HG02884 (cell line): Measurements from ENCODE around the gene PRKCZ.
A peak's percentile ranks its signal among the peaks of the same experiment; 100 is the strongest.

Experiments
- ATAC-seq: cut with Tn5 transposase; IDR thresholded peaks from one replicate; pipeline ENCODE4 v1.9.1; 2021; ENCODE audit warnings: mild to moderate bottlenecking, moderate library complexity; ENCODE audit not compliant: unreplicated experiment

Gene PRKCZ

DNA sequence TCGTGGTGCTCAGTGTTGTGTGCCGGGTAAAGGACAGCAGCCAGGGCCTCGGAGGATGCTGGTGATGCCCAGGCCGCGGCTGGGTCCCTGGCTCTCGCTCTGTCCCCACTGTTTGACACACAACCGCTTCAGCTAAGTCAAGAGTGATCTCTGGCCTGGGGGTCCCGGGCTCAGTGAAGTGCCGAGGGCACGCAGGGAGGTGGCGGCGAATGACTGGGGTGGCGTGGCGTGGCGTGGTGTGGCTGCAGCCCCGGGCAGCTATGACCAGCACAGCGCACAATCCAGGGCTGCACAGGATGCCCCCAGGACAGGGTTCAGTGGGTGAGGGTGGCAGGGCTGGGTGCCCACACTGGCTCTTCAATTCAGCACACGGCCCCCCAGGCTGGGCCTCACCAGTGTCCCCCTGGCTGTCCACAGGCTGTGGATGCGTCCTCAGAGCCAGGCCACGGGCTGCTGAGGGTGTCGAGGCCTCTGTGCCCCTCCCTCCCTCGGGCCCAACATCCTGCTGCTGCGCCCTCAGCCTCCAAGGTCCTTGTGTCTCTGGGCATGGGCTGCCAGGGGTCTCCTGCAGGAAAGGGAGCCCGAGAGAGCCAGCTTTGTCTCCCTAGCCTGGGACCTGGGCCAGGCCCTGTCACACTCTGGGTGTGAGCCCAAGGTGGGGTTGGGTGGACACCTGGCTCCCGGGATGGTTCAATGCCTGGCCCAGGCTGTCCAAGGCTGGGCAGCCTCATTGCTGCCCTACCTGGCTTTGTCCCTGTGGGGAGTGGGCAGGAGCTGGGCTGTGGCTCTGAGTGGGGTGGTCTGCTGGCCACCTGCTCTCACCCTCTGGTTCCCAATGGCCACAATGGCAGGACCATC, 165.9 kb downstream of the PRKCZ start:
- no peak for ATAC-seq

DNA sequence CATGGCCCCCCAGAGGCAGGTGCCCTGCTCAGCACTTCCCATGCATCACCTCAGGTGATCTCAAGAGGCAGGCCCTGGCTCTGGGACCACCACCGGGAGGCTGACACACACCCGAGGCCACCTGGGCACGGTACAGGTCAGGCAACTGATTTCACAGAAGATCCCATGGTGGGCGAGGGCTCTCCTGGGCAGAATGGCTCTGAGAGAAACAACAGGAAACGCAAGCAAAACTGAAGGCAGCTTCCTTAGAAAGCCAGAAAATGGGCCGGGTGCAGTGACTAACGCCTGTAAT, 166.5 kb downstream of the PRKCZ start:
- no peak for ATAC-seq

DNA sequence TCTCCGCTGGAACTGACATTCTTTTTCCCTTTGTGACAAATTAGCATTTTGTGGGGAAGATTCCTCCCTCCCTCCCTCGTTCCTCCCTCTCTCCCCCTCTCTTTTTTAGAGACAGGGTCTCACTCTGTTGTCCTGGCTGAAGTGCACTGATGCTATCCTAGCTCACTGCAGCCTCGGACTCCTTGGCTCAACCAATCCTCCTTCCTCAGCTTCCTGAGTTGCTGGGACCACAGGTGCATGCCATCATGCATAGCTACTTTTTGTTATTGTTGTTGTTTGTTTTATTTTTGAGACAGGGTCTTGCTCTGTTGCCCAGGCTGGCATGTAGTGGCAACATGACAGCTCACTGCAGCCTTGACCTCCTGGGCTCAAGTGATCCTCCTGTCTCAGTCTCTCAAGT, 171.1 kb downstream of the PRKCZ start:
- no peak for ATAC-seq

DNA sequence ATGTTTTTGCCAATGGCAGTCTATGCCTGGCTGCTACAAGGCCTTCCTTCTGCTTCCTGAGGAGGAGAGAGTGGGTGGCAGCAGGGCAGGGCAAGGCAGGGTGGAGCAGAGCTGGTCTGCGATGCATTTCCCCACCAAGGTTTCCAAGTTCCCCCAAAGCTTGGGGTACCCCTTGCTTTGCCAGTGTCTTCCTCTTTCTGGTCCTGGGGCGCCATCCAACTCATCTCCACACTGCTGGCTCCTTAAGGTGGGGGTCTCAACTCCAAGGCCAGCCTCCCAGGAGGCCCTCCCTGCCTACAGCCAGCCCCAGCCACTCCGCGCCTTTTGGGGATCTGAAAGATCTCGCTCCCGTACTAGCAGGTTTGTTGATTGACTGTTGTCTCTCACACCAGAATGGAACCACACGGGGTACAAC, 174.0 kb downstream of the PRKCZ start:
- ATAC-seq, result no peak

DNA sequence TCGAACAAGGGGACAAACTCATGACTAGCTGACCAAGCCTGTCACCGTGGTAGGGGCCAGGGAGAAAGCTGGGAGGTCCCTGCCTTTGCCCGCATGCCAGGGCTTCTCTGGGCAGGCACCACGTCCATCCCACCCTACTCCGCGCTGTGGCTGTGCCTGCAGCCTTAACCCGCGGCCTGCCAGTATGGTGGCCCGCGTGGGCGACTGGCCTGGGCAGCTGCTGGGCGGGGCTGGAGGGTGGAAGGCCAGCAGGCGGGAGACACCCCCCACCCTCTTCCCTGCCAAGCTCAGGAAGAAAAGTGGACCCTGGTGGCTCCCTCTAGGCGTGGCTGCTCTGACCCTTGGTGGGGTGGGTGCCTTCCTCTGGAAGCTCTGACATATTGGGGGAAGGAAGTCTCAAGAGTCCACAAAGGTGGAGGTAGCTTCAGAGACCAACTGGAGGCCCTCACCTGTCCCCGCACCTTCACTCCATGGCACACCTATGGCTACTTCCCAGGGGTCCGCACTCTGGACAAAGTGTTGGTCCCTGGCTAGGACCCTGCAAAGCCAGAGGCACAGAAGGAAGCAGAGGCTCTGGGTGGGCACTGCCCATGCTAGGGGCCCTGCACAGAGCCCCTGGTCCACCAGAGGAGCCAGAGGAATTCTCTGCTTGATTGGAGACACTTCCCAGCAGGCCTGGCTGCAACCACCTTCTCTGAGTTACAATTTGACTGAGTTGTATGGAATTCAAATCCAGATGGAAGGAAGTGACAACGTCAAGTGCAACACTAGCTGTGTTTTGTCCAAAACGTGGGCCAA, 174.6 kb downstream of the PRKCZ start:
- ATAC-seq, result no peak

DNA sequence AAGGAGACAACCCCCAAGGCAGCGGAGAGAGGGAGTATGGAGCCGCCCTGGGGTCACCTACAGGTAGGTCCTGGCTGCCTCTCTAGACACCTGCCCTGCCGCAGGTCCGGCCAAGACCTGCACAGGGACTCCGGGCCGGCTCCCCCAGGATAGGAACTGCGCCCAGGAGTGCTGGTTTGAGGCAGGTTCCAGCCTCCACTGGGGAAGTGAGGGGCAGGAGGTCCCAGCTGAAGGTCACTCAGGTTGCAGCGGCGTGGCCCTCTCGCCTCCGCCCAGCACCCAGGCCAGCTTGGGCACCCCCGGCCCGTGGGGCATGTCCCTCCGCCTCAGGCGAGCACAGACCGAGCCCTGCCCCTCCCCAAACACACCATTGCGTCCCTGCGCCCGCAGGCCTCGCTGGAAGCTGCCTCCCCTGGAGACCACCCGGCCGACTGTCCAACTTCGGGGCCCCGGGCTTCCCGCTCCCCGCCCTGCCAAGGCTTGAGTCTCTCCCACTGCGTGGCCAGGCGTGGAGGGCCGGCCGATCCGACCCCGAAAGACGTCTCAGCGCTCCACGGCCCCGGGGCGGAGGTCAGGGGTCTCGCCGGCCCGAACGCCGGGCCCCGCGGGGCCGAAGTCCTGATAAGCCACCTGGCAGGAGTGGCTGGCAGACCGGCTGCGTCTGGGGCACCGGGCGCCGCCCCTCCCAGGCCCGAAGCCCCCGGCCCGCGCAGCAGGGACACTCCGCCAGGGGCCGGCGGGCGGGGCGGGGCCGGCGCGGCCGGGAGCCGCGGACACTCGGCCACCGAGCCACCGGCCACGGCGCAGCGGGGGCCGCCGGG, 176.5 kb downstream of the PRKCZ start:
- ATAC-seq, result no peak

DNA sequence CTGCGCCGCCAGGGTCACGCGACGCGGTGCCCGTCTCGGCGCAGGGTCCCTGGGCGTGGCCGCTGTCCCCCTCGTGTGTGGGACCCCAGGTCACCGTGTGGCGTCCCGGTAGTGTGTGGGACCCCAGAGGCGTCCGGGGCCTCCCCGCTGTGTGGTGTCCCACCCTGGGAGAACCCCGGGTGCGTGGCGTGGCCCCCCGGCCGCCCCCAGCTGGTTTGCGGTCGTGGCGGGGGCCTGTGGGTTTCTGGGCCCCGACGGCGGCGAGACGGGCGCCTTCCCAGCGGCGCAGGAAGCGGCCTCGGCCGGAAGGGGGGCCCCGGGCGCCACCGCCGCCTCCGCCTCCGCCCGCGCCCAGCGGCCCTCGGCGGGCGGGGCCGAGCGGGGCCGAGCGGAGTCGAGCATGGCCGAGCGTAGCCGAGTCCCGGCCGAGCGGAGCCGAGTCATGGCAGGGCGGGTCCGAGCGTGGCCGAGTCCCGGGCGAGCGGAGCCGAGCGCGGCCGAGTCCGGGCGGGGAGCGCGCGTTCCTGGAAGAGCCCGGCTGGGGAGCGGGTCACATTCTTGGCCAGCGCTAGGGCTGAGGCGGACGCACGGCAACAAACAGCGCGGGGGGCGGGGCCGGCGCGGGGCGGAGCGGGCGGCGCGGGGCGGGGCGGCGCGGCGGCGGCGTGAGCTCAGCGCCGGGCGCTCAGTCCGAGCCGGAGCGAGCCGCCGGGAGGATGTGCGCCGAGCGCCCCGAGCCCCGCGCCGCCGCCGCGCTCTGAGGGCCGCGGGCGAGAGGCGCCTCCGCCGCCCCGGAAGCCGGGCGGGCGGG, 177.3 kb downstream of the PRKCZ start:
- ATAC-seq, result peak; percentile 70

DNA sequence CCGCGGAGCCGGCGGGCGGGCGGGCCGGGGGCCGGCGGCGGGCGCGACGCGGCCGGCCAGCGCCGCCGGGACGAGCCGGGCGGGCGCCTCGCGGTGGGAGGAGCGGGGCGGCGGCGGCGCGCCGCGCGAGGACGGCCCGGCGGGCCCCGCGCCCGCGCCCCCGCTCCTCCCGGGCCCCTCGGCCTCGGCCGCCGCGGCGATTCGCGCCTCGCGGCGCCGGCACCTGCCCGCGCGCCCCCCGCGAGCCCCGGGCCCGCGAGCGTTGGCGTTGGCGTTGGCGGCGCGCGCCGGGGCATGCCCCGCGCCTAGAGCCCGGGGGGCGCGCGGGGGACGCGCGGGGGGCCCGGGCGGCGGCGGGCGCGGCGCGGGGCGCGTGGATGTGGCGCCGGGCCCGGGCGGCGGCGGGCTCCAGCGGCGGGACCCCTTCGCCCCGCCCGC, 178.0 kb downstream of the PRKCZ start, which contains the start of gene SKI:
TSS of gene SKI (plus strand) at position 163 of the 438 bp plus-strand sequence. CDS start 448 bp downstream, outside the sequence.
- ATAC-seq, result no peak

DNA sequence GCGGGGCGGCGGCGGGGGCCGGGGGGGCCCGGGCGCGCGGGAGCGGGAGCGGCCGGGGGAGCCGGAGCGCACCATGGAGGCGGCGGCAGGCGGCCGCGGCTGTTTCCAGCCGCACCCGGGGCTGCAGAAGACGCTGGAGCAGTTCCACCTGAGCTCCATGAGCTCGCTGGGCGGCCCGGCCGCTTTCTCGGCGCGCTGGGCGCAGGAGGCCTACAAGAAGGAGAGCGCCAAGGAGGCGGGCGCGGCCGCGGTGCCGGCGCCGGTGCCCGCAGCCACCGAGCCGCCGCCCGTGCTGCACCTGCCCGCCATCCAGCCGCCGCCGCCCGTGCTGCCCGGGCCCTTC, 178.5 kb downstream of the PRKCZ start:
- ATAC-seq, result no peak

DNA sequence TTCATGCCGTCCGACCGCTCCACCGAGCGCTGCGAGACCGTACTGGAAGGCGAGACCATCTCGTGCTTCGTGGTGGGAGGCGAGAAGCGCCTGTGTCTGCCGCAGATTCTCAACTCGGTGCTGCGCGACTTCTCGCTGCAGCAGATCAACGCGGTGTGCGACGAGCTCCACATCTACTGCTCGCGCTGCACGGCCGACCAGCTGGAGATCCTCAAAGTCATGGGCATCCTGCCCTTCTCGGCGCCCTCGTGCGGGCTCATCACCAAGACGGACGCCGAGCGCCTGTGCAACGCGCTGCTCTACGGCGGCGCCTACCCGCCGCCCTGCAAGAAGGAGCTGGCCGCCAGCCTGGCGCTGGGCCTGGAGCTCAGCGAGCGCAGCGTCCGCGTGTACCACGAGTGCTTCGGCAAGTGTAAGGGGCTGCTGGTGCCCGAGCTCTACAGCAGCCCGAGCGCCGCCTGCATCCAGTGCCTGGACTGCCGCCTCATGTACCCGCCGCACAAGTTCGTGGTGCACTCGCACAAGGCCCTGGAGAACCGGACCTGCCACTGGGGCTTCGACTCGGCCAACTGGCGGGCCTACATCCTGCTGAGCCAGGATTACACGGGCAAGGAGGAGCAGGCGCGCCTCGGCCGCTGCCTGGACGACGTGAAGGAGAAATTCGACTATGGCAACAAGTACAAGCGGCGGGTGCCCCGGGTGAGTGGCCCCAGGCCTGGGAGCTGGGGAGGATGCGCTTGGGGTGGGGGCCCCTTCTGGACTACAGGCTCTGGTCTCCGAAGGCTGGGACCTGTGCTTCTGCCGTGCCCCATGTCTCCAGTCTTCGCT, 179.0 kb downstream of the PRKCZ start:
- ATAC-seq, result no peak

DNA sequence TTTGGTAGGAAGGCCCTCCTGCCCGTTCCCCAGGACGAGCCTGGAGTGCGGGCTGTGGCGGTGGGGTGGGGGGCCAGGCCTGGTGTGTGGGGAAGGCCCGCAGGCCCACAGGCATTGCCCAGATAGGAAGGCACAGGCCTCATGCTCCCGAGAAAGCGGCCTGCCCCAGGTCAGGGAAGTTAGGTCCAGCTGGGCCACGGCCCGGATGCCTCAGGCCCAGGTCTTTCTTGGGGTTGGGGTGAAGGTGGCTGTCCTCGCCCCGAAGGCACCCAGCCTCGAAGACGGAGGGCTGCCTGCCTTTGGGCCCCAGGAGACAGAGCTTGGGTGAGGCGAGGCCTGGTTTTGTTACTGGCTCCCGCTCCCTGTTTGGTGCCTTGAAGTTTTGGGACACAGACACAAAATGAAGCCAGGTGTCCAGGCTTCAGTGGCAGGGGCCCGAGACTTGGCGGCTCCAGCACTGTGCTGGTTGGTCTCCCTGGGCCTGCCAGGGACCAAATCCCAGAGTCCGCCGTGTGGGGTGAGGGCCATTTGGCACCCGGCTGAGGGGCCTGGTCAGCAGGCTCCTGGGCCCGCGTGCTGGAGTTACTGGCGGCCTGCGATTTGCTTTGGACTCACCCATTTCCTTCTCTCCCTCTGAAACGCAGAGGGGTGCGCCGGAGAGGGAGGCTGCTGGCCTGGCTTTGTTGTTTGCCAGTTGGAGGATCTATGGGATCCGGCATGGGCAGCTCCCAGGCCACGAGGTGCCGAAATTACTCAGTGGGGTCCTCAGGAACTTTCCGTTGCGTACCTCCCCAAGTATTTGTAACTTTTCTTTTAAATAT, 179.9 kb downstream of the PRKCZ start:
- ATAC-seq, result no peak

DNA sequence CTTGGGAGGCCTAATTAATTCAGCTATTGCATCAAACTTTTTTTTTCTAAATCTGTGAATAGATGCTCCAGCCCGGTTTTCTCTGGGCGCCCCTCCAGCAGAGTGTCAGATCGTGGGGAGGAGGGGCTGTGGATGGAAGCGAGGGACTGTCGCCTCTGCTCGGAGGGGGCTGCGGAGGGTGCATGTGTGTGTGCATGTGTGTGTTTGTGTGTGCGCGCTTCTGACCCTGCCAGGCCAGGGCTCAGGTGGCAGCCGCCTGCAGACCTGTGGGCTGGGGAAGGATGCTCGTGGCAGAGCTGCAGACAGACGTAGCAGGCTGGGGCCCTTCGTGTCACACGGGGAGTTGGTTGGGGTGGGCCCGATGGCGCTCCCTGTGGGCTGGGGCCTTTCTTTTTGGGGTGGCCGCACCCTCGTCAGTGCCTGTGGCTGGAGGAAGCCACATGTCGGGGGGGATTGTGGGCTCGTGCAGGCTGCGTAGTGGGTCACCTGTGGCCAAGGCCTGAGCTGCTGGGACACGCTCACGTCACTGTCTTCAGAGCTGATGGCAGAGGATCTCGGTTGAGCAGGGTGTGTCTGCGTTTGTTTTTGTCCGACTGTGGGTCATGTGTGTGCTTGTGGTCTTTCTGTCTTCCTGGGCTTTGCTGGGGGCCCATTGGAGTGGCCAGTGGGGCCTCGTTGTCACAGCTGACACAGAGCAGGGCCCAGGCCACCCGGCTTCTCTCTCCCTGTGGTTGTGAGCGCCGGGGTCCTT, 180.7 kb downstream of the PRKCZ start:
- ATAC-seq, result no peak

DNA sequence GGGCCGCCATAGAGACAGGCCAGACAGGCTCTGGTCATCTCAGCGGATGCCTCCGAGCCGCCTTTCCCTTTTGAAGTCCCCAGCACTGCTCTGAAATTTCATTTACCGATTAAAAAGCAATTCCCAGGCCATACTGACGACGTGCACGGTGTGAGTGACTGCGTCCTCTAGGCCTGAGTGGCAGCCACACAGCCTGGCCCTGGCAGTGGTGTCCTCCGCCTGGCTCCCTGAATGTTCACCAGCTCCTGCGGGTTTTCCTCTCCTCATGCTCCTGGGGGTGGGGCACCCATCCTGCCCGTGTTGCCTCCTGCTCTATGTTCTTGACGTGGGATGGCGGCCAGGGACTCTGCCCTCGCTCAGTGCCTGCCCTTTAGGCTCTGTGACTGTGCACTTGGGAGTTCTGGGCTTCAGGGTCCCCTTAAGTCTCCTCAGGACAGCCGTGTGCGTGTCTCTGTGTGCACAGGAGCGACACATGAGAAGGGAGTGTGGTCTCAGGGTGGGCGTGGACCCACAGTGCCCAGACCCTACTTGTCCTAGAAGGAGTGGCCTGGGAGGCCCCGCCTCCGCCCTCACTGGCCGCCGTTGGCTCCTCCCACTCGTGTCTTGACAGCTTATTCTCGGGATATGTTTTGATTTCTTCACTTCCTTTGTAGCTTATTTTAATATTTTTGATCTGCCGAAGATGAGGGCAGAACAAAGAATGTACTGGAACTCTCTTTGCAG, 181.5 kb downstream of the PRKCZ start:
- ATAC-seq, result no peak

DNA sequence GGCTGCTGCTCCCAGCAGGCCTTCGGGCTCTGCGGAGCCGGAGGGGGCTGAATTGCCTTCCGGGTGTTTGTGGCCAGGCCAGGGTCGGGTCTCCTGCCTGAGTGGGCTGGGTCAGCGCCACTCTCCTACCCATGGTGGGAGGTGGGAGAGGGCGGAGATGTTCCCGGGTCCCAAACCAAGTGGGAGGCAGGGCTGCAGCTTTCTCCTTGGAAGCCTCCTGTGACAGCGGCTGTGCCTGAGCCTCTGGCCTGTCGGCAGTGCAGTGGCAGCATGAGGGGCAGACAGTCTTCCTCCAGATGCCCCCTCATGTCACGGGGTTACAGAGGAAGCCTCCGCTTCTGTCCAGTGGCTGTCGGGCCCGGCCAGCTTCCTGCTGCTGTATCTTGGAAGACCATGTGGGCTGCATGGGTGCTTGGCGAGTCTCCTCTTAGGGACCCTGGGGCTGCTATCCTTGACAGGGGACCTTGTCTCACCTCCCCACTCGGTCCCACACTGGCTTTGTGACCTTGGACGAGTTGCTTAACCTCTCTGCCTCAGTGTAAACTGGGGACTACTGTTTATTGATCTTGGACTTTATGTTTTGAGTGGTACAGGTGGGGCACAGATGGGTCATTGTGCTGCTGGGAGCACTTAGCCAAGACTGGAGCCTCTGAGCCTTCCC, 182.2 kb downstream of the PRKCZ start:
- ATAC-seq, result no peak

DNA sequence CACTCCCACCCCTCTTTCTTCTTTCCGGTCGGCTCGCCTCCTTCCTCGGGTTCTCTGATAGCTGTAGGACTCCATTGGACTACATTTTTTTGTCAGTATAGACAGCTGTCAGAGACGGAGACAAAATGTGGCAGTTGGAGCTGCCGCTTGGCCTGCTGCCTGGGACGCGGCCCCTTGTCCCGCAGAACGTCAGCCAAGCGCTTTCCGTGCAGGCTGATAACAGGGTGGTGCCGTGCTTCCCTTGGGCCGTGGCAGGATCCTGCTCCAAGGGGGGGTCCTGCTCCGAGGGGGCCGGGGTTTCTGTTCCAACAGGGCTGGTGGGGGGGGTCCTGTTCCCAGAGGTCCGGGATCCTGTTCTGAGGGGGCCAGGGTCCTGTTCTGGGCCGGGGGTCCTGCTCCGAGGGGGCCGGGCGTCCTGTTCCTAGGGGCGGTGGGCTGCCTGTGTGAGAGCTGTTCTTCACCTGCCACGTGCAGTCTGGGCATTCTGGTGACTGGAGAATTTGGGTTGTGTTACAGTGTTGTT, 182.8 kb downstream of the PRKCZ start:
- ATAC-seq, result no peak

DNA sequence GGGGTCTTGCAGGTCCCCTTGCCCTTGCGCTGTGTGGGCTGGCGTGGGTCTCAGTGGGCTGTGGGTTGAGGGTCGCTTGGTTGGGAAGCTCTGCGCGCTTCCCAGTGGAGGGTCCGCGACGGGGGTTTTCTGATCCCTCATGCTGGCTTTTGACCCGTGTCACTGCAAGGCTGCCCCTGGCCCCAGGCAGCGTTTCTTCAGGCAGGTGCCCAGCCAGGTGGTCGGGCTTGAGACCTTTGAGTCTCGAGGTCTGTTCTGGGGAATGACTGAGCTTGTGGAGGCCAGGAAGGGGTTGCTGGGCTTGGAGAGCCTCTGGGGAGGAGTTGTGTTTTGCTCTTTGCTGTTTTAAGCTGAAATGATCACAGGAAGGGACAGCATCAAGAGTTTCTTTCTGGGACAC, 183.3 kb downstream of the PRKCZ start:
- ATAC-seq, result no peak
